ENCODE data around the gene SLC7A6. TPM values are rescaled to one million over a fixed set of nuclear protein-coding genes. Genes with fewer than 3 reads are reported as not detected.

The SLC7A6 gene
- polyA plus RNA-seq, 3 donors = 4.3 to 47.7 (median 5.5) TPM

GRCh38 chr16:68252383-68252782 is 11.9 kb upstream of the SLC7A6 start:
- Histone ChIP-seq H3K27ac (ENCODE audit: low read depth in 1 of 2, low read length in 2 of 2) (no peak overlapping the region), H3K79me2 (ENCODE audit: insufficient read depth, low read length) (peaks cover 15% of the 10 kb centered on the region), H3K27me3 (ENCODE audit: control insufficient read depth in 2 of 2, insufficient read depth in 2 of 2, low read length in 2 of 2) (no peaks in the 10 kb centered on the region), H3K4me2 (replicated peaks; ENCODE audit: extremely low read depth, low read length, poor library complexity, severe bottlenecking) (no peak overlapping the region), H3K9me3 (replicated peaks in 1 of 2; ENCODE audit: control insufficient read depth in 1 of 2, insufficient read depth in 1 of 2, low read length in 2 of 2) (no peaks in the 10 kb centered on the region), H3K9ac (ENCODE audit: insufficient read depth, low read length, poor library complexity, severe bottlenecking) (no peak overlapping the region), H3K36me3 (replicated peaks in 1 of 2; ENCODE audit: control insufficient read depth in 1 of 2, insufficient read depth in 2 of 2, low read length in 2 of 2) (peaks cover 55 to 77% of the 10 kb centered on the region in 2 donors), H3K4me3 (replicated peaks in 1 of 3; ENCODE audit: low read depth in 2 of 3, low read length in 3 of 3) (no peak overlapping the region), H4K20me1 (ENCODE audit: insufficient read depth, low read length) (peaks cover 8% of the 10 kb centered on the region), H2AFZ (ENCODE audit: insufficient read depth, low read depth, low read length, poor library complexity, severe bottlenecking) (no peak overlapping the region), H3K4me1 (ENCODE audit: control insufficient read depth in 1 of 2, insufficient read depth in 2 of 2, low read length in 2 of 2) (peaks cover 20 to 23% of the 10 kb centered on the region in 2 donors)
- Mint-ChIP-seq H3K4me3 (no peak overlapping the region), H3K4me1 (peaks cover 28% of the 10 kb centered on the region), H3K9me3 (peaks cover 0 to 2% (median 0%) of the 10 kb centered on the region in 7 donors), H3K27me3 (ENCODE audit: low read depth in 3 of 3) (peaks cover 0 to 2% (median 0%) of the 10 kb centered on the region in 3 donors), H3K36me3 (peaks cover 63 to 90% of the 10 kb centered on the region in 2 donors), H3K27ac (no peak overlapping the region)
- intact Hi-C loops (cut with micrococcal nuclease) = no loop called here
- 100% methylated on average over 2 of the region's 5 CpGs for WGBS (ENCODE audit: insufficient coverage)
- DNase-seq = no peak
- no peak for TF ChIP-seq CTCF (IDR thresholded peaks at IDR 0.05)

GRCh38 chr16:68253721-68254120 is 10.6 kb upstream of the SLC7A6 start:
- no peak for DNase-seq
- Mint-ChIP-seq H3K36me3 (peaks cover 69 to 86% of the 10 kb centered on the region in 2 donors), H3K9me3 (peaks cover 0 to 2% (median 0%) of the 10 kb centered on the region in 7 donors), H3K27ac (peak overlapping the region in 1 of 7 donors; percentile 6), H3K4me1 (peaks cover 29% of the 10 kb centered on the region), H3K27me3 (ENCODE audit: low read depth in 3 of 3) (peaks cover 0 to 2% (median 0%) of the 10 kb centered on the region in 3 donors), H3K4me3 (no peak overlapping the region)
- Histone ChIP-seq H3K4me1 (ENCODE audit: control insufficient read depth in 1 of 2, insufficient read depth in 2 of 2, low read length in 2 of 2) (peaks cover 22 to 23% of the 10 kb centered on the region in 2 donors), H4K20me1 (ENCODE audit: insufficient read depth, low read length) (peaks cover 8% of the 10 kb centered on the region), H3K4me2 (replicated peaks; ENCODE audit: extremely low read depth, low read length, poor library complexity, severe bottlenecking) (no peak overlapping the region), H2AFZ (ENCODE audit: insufficient read depth, low read depth, low read length, poor library complexity, severe bottlenecking) (no peak overlapping the region), H3K27me3 (ENCODE audit: control insufficient read depth in 2 of 2, insufficient read depth in 2 of 2, low read length in 2 of 2) (no peaks in the 10 kb centered on the region), H3K9ac (ENCODE audit: insufficient read depth, low read length, poor library complexity, severe bottlenecking) (no peak overlapping the region), H3K9me3 (replicated peaks in 1 of 2; ENCODE audit: control insufficient read depth in 1 of 2, insufficient read depth in 1 of 2, low read length in 2 of 2) (no peaks in the 10 kb centered on the region), H3K4me3 (replicated peaks in 1 of 3; ENCODE audit: low read depth in 2 of 3, low read length in 3 of 3) (no peak overlapping the region), H3K79me2 (ENCODE audit: insufficient read depth, low read length) (peaks cover 1% of the 10 kb centered on the region), H3K27ac (ENCODE audit: low read depth in 1 of 2, low read length in 2 of 2) (no peak overlapping the region), H3K36me3 (replicated peaks in 1 of 2; ENCODE audit: control insufficient read depth in 1 of 2, insufficient read depth in 2 of 2, low read length in 2 of 2) (peaks cover 55 to 79% of the 10 kb centered on the region in 2 donors)
- intact Hi-C loops (cut with micrococcal nuclease) = no loop called here
- WGBS (ENCODE audit: insufficient coverage) = 80% methylated on average over 1 of the region's 4 CpGs
- TF ChIP-seq CTCF (IDR thresholded peaks at IDR 0.05) = no peak
